PC-9 (cell line): ENCODE measurements around the gene DGCR6L.
"Not testable (repeated sequence)": the region's sequence is repeated elsewhere in the genome, so short reads cannot be mapped to it uniquely, and the experiment has no call there.

Source experiments
- CTCF ChIP-seq: fragments of 200-600 bp; sonication (generic); conservative IDR thresholded peaks from 2 replicates; pipeline ENCODE4 v1.6.1; 2017; ENCODE audit warnings: mixed run types, antibody characterized with exemption, mild to moderate bottlenecking, moderate library complexity
- EZH2 ChIP-seq: fragments of 200-600 bp; sonication (generic); IDR thresholded peaks from 2 replicates; pipeline ENCODE4 v1.8.0; 2017; ENCODE audit warnings: antibody characterized with exemption, low read depth

GRCh38 chr22:20269201-20269600, 50.7 kb downstream of the DGCR6L start:
- not testable (repeated sequence) for TF ChIP-seq EZH2, CTCF
